Peyer's patch (tissue), 4 donors: ENCODE data around the gene CPA5.

Experiments
- POLR2A ChIP-seq, 2 donors: fragments of 450-650 bp; IDR thresholded peaks; one replicate each; pipeline ENCODE4 v1.5.1; 2017; ENCODE audit warnings: antibody characterized with exemption in 2 of 2, mild to moderate bottlenecking in 2 of 2, moderate library complexity in 2 of 2
- TF ChIP-seq, protein P1 (sequence below), 6 experiments: fragments of 450-650 bp in 4 of 6; fragments of 200-600 bp in 2 of 6; sonication (generic) in 1 of 6; IDR thresholded peaks; one replicate each; pipeline ENCODE4 v1.5.1; 2017 to 2019; ENCODE audit warnings: antibody characterized with exemption in 6 of 6, mild to moderate bottlenecking in 3 of 6, moderate library complexity in 1 of 6

- TF ChIP-seq, protein P1, sequence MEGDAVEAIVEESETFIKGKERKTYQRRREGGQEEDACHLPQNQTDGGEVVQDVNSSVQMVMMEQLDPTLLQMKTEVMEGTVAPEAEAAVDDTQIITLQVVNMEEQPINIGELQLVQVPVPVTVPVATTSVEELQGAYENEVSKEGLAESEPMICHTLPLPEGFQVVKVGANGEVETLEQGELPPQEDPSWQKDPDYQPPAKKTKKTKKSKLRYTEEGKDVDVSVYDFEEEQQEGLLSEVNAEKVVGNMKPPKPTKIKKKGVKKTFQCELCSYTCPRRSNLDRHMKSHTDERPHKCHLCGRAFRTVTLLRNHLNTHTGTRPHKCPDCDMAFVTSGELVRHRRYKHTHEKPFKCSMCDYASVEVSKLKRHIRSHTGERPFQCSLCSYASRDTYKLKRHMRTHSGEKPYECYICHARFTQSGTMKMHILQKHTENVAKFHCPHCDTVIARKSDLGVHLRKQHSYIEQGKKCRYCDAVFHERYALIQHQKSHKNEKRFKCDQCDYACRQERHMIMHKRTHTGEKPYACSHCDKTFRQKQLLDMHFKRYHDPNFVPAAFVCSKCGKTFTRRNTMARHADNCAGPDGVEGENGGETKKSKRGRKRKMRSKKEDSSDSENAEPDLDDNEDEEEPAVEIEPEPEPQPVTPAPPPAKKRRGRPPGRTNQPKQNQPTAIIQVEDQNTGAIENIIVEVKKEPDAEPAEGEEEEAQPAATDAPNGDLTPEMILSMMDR (IDR thresholded peaks at IDR 0.05): no peak
- TF ChIP-seq POLR2A (IDR thresholded peaks at IDR 0.05): no peak
Measured at GRCh38 chr7:130333832-130334231, 10.8 kb upstream of the CPA5 start.
